Peyer's patch (tissue), 4 donors: ENCODE data around the gene RAP1A. TPM values are rescaled to one million over a fixed set of nuclear protein-coding genes. Genes with fewer than 3 reads are reported as not detected.

Experiments
- DNase-seq, 3 donors: peaks; one replicate each; pipeline ENCODE4 v3.0.0-alpha.2; 2017 to 2019
- H3K27ac ChIP-seq, 4 donors: fragments of 200-600 bp; sonication (generic); one replicate each; pipeline ENCODE4 v1.5.1; 2016 to 2019
- H3K27me3 ChIP-seq, 2 donors: fragments of 200-600 bp; sonication (generic); one replicate each; pipeline ENCODE4 v1.5.1; 2019
- H3K36me3 ChIP-seq, 3 donors: fragments of 200-600 bp; sonication (generic); one replicate each; pipeline ENCODE4 v1.5.1; 2016 to 2019
- H3K4me1 ChIP-seq, 4 donors: fragments of 200-600 bp; sonication (generic); one replicate each; pipeline ENCODE4 v1.5.1; 2016 to 2019
- H3K4me3 ChIP-seq, 4 donors: fragments of 200-600 bp; sonication (generic); 1 replicate in 3 of 4; 2 replicates in 1 of 4; pipeline ENCODE4 v1.5.1; 2016 to 2019; ENCODE audit warnings: mild to moderate bottlenecking in 1 of 4
- H3K9me3 ChIP-seq, 4 donors: fragments of 200-600 bp; sonication (generic); one replicate each; pipeline ENCODE4 v1.5.1; 2016 to 2019; ENCODE audit warnings: mild to moderate bottlenecking in 1 of 4
- POLR2A ChIP-seq, 2 donors: fragments of 450-650 bp; IDR thresholded peaks; one replicate each; pipeline ENCODE4 v1.5.1; 2017; ENCODE audit warnings: antibody characterized with exemption in 2 of 2, mild to moderate bottlenecking in 2 of 2, moderate library complexity in 2 of 2
- total RNA-seq, 4 donors: library from RNA; depleted of rRNA; stranded (reverse); fragments of >200 nt; gene quantifications; one replicate each; pipeline ENCODE4 v1.1.0, GENCODE V29; 2016
- TF ChIP-seq, protein P1 (sequence below), 6 experiments: fragments of 450-650 bp in 4 of 6; fragments of 200-600 bp in 2 of 6; sonication (generic) in 1 of 6; IDR thresholded peaks; one replicate each; pipeline ENCODE4 v1.5.1; 2017 to 2019; ENCODE audit warnings: antibody characterized with exemption in 6 of 6, mild to moderate bottlenecking in 3 of 6, moderate library complexity in 1 of 6

Gene RAP1A
- total RNA-seq, 4 donors from 2014 or later: 16.5 to 66.0 (median 46.2) TPM

- Histone ChIP-seq H3K9me3 (no peaks in the 10 kb centered on the region), H3K4me1 (peaks cover 0 to 39% (median 2%) of the 10 kb centered on the region in 4 donors), H3K27ac (no peak overlapping the region), H3K27me3 (no peaks in the 10 kb centered on the region), H3K36me3 (no peaks in the 10 kb centered on the region), H3K4me3 (no peak overlapping the region)
- TF ChIP-seq POLR2A (IDR thresholded peaks at IDR 0.05): no peak
- DNase-seq: peak in 1 of 3 donors; percentile 57
Observed at GRCh38 chr1:111648806-111649205, 29.2 kb downstream of the RAP1A start.

DNA sequence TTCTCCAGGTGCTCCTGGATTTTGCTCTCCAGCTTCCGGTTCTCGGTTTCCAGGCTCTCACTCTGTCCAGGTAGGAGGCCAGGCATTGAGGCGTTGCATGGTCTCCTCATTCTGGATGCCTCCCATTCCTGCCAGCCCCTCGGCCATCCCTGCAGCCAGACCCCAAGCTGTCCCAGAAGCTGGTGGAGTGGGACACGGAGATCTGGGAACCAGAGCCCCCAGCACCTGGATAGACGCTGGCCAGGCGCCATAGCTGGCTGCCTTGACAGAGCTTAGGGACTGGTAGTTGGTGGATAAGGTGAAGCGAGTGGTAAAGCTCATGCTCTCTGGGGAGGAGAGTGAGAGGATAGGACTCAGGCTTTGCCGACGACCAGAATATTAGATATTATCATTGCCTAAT is 29.6 kb downstream of the RAP1A start:
- TF ChIP-seq, protein P1, sequence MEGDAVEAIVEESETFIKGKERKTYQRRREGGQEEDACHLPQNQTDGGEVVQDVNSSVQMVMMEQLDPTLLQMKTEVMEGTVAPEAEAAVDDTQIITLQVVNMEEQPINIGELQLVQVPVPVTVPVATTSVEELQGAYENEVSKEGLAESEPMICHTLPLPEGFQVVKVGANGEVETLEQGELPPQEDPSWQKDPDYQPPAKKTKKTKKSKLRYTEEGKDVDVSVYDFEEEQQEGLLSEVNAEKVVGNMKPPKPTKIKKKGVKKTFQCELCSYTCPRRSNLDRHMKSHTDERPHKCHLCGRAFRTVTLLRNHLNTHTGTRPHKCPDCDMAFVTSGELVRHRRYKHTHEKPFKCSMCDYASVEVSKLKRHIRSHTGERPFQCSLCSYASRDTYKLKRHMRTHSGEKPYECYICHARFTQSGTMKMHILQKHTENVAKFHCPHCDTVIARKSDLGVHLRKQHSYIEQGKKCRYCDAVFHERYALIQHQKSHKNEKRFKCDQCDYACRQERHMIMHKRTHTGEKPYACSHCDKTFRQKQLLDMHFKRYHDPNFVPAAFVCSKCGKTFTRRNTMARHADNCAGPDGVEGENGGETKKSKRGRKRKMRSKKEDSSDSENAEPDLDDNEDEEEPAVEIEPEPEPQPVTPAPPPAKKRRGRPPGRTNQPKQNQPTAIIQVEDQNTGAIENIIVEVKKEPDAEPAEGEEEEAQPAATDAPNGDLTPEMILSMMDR (IDR thresholded peaks at IDR 0.05): no peak
- no peak for TF ChIP-seq POLR2A (IDR thresholded peaks at IDR 0.05)
- Histone ChIP-seq H3K36me3 (no peaks in the 10 kb centered on the region), H3K27ac (no peak overlapping the region), H3K4me3 (no peak overlapping the region), H3K9me3 (no peaks in the 10 kb centered on the region), H3K4me1 (peaks cover 0 to 39% (median 2%) of the 10 kb centered on the region in 4 donors), H3K27me3 (no peaks in the 10 kb centered on the region)
- DNase-seq: no peak

DNA sequence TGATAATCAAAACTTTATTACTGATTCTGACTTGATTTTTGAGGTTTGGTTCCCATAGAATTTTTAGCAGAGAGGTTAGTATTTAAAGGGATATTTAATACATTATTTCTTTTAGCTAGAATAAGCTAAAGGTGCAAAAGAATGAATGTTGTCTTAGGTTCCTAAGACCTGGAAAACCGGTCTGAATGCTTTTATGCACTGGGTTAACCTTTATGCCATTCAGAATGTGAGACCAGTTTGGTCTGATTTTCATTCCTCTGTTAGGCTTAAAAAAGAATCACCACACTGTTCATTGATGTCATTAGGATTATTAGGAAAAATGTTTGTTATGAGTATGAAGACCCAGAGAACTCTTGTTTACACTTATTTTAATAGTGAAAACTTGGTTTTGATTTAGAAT is 30.1 kb downstream of the RAP1A start:
- no peak for DNase-seq

GRCh38 chr1:111653709-111654108 is 34.1 kb downstream of the RAP1A start:
- no peaks in the 10 kb centered on the region for H3K9me3 ChIP-seq
- H3K27ac ChIP-seq: no peak overlapping the region
- DNase-seq: no peak
- no peak for TF ChIP-seq POLR2A (IDR thresholded peaks at IDR 0.05)
- TF ChIP-seq, protein P1 (IDR thresholded peaks at IDR 0.05): no peak
- no peaks in the 10 kb centered on the region for H3K27me3 ChIP-seq
- no peaks in the 10 kb centered on the region for H3K36me3 ChIP-seq
- no peak overlapping the region for H3K4me3 ChIP-seq
- peaks cover 0 to 30% (median 2%) of the 10 kb centered on the region in 4 donors for H3K4me1 ChIP-seq

More for the DNA sequence above, 30.1 kb downstream of the RAP1A start:
- TF ChIP-seq POLR2A (IDR thresholded peaks at IDR 0.05): no peak
- TF ChIP-seq, protein P1 (IDR thresholded peaks at IDR 0.05): no peak
- no peak overlapping the region for H3K27ac ChIP-seq
- no peak overlapping the region for H3K4me3 ChIP-seq
- H3K9me3 ChIP-seq: no peaks in the 10 kb centered on the region
- no peaks in the 10 kb centered on the region for H3K27me3 ChIP-seq
- H3K36me3 ChIP-seq: no peaks in the 10 kb centered on the region
- peaks cover 0 to 39% (median 2%) of the 10 kb centered on the region in 4 donors for H3K4me1 ChIP-seq

DNA sequence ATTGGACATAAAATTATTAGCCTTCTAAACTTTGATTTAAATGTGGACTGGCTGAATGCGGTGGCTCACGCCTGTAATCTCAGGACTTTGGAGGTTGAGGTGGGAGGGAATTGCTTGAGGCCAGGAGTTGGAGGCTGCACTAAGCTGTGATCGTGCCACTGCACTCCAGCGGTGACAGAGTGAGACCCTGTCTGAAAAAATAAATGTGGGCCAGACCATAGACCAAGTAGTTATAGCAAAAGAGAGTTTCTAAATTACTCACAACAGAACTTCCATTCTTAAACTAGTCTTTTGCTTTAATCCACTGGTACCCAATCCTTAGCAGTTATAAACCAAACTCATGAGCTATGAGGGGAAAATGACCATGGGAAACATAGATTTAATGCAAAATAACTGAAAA is 35.2 kb downstream of the RAP1A start:
- Histone ChIP-seq H3K27ac (no peak overlapping the region), H3K36me3 (no peaks in the 10 kb centered on the region), H3K9me3 (no peaks in the 10 kb centered on the region), H3K27me3 (no peaks in the 10 kb centered on the region), H3K4me1 (peaks cover 3 to 32% (median 4%) of the 10 kb centered on the region in 4 donors), H3K4me3 (no peak overlapping the region)
- DNase-seq: no peak
- no peak for TF ChIP-seq POLR2A (IDR thresholded peaks at IDR 0.05)
- TF ChIP-seq, protein P1 (IDR thresholded peaks at IDR 0.05): no peak

DNA sequence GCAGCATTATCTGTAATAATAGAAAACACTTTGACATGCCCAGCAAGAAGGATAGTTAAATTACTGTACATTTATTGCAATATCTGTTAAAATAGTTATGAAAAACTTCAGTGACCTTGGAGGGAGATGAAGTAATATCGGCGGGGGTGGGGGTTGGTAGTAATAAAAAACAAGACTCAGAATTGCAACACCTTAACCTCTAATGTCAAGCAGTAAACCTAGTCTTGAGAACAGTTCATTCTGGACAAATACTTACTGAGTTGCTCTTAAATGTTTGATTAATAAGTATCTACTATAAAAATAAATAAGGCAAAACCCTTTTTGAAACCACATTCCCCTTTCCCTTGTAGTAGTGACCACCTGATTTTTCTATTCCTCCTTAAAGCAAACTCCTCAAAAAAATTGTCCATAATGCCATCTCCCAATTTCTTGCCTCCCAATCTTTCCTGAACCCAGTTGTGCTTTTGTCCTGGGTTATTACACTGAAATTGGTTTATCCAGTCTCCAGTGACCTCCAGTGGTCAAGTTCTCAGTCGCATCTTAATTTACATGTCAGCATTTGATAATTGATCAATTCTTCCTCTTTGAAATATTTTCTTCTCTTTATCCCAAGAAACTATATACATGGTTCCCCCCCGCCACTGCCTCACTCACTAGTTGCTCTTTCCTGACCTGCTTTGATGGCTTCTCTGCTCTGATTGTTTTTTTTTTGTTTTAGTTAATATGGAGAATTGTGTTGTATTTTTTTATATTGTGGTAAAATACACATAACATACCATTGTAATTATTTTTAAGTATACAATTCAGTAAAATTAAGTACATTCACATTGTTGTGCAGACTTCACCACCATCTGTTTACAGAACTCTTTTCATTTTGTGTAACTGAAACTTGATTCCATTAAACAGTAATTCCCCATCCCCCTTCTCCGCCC is 36.8 kb downstream of the RAP1A start:
- Histone ChIP-seq H3K27ac (peak overlapping the region in 1 of 4 donors; percentile 30), H3K27me3 (no peaks in the 10 kb centered on the region), H3K36me3 (no peaks in the 10 kb centered on the region), H3K9me3 (no peaks in the 10 kb centered on the region), H3K4me3 (no peak overlapping the region), H3K4me1 (peaks cover 3 to 47% (median 11%) of the 10 kb centered on the region in 4 donors)
- DNase-seq: no peak
- no peak for TF ChIP-seq POLR2A (IDR thresholded peaks at IDR 0.05)
- TF ChIP-seq, protein P1 (IDR thresholded peaks at IDR 0.05): peak in 5 of 6 experiments; percentile 49 to 82 (median 74)
